Esophagus (tissue), 2 donors: Measurements from ENCODE around the gene EFHC2. TPM values are rescaled to one million over a fixed set of nuclear protein-coding genes. Genes with fewer than 3 reads are reported as not detected.
"Not testable (repeated sequence)": the region's sequence is repeated elsewhere in the genome, so short reads cannot be mapped to it uniquely, and the experiment has no call there.

Source experiments
- H3K27ac ChIP-seq, 2 donors: one replicate each; pipeline ENCODE4 v1.5.1; 2013; ENCODE audit warnings: low read depth in 2 of 2, mild to moderate bottlenecking in 2 of 2, inconsistent platforms in 1 of 2, low read length in 1 of 2, moderate library complexity in 1 of 2
- H3K27me3 ChIP-seq, 2 donors: one replicate each; pipeline ENCODE4 v1.6.1; 2013; ENCODE audit warnings: low read length in 2 of 2, control low read depth in 1 of 2, mild to moderate bottlenecking in 1 of 2; ENCODE audit not compliant: insufficient read depth in 2 of 2, control insufficient read depth in 1 of 2
- H3K36me3 ChIP-seq, 2 donors: one replicate each; pipeline ENCODE4 v1.6.1; 2013; ENCODE audit warnings: low read length in 1 of 2; ENCODE audit not compliant: control insufficient read depth in 2 of 2, insufficient read depth in 2 of 2
- H3K4me1 ChIP-seq, 2 donors: one replicate each; pipeline ENCODE4 v1.6.1; 2013; ENCODE audit warnings: low read length in 1 of 2; ENCODE audit not compliant: control insufficient read depth in 2 of 2, insufficient read depth in 2 of 2
- H3K4me3 ChIP-seq, 2 donors: one replicate each; pipeline ENCODE4 v1.5.1; 2013; ENCODE audit warnings: low read length in 2 of 2, mild to moderate bottlenecking in 2 of 2, low read depth in 1 of 2, moderate library complexity in 1 of 2
- H3K9me3 ChIP-seq, 2 donors: one replicate each; pipeline ENCODE4 v1.6.1; 2013; ENCODE audit warnings: mild to moderate bottlenecking in 2 of 2, low read depth in 1 of 2, low read length in 1 of 2, moderate library complexity in 1 of 2; ENCODE audit not compliant: control insufficient read depth in 2 of 2, insufficient read depth in 1 of 2
- WGBS, 2 donors: extraction: QIAGEN DNeasy Blood & Tissue Kit; methylation state at CpG; one replicate each; pipeline ENCODE4 v1.1.7; 2013; 5-methylcytosine and 5-hydroxymethylcytosine counted together
- polyA plus RNA-seq, 2 donors: library from polyadenylated mRNA; stranded (reverse); fragments of 200-250 nt; gene quantifications; one replicate each; pipeline ENCODE4 v1.2.3, GENCODE V29; 2013
- donor health status: healthy with polysubstance abuse.
- donor health status: Bipolar disorder and iron deficiency.

The EFHC2 gene
- polyA plus RNA-seq, 2 donors: 1.0 to 1.1 TPM

- WGBS, 2 donors: 31 to 39% methylated on average over 2 of the region's 2 CpGs
- Histone ChIP-seq H3K4me1 (no peaks in the 10 kb centered on the region), H3K4me3 (no peak overlapping the region), H3K36me3 (no peaks in the 10 kb centered on the region), H3K27me3 (no peaks in the 10 kb centered on the region), H3K9me3 (no peaks in the 10 kb centered on the region), H3K27ac (no peak overlapping the region)
Observed at GRCh38 chrX:44267116-44267515, 76.4 kb downstream of the EFHC2 start.

GRCh38 chrX:44265559-44265958 is 77.9 kb downstream of the EFHC2 start:
- Histone ChIP-seq H3K4me1 (no peaks in the 10 kb centered on the region), H3K27me3 (no peaks in the 10 kb centered on the region), H3K27ac (no peak overlapping the region), H3K9me3 (no peaks in the 10 kb centered on the region), H3K36me3 (no peaks in the 10 kb centered on the region), H3K4me3 (no peak overlapping the region)
- 79 to 83% methylated on average over 2 of the region's 2 CpGs for WGBS, 2 donors

GRCh38 chrX:44264936-44265335 is 78.5 kb downstream of the EFHC2 start:
- no peak overlapping the region for H3K27ac ChIP-seq
- H3K36me3 ChIP-seq: no peaks in the 10 kb centered on the region
- H3K4me1 ChIP-seq: no peaks in the 10 kb centered on the region
- no peaks in the 10 kb centered on the region for H3K9me3 ChIP-seq
- no peak overlapping the region for H3K4me3 ChIP-seq
- no peaks in the 10 kb centered on the region for H3K27me3 ChIP-seq

- Histone ChIP-seq H3K27me3 (no peaks in the 10 kb centered on the region), H3K4me1 (no peaks in the 10 kb centered on the region), H3K27ac (no peak overlapping the region), H3K4me3 (no peak overlapping the region), H3K36me3 (no peaks in the 10 kb centered on the region), H3K9me3 (no peaks in the 10 kb centered on the region)
- 90 to 92% methylated on average over 5 of the region's 5 CpGs for WGBS, 2 donors
Observed at GRCh38 chrX:44261286-44261685, 82.2 kb downstream of the EFHC2 start.

- H3K4me3 ChIP-seq: no peak overlapping the region
- H3K27me3 ChIP-seq: no peaks in the 10 kb centered on the region
- H3K27ac ChIP-seq: no peak overlapping the region
- H3K4me1 ChIP-seq: no peaks in the 10 kb centered on the region
- H3K9me3 ChIP-seq: no peaks in the 10 kb centered on the region
- H3K36me3 ChIP-seq: no peaks in the 10 kb centered on the region
Observed at GRCh38 chrX:44260609-44261008, 82.9 kb downstream of the EFHC2 start.

- not testable (repeated sequence) for H3K36me3 ChIP-seq, H3K27me3 ChIP-seq, H3K9me3 ChIP-seq, H3K4me3 ChIP-seq, H3K4me1 ChIP-seq, H3K27ac ChIP-seq
- WGBS, 2 donors: 84 to 92% methylated on average over 2 of the region's 2 CpGs
Observed at GRCh38 chrX:44255742-44256141, 87.7 kb downstream of the EFHC2 start.

- no peaks in the 10 kb centered on the region for H3K4me1 ChIP-seq
- H3K9me3 ChIP-seq: no peaks in the 10 kb centered on the region
- peaks cover 0 to 5% of the 10 kb centered on the region in 2 donors for H3K27me3 ChIP-seq
- no peak overlapping the region for H3K4me3 ChIP-seq
- no peak overlapping the region for H3K27ac ChIP-seq
- no peaks in the 10 kb centered on the region for H3K36me3 ChIP-seq
- 44 to 49% methylated on average over 4 of the region's 4 CpGs for WGBS, 2 donors
Observed at GRCh38 chrX:44253575-44253942, 89.9 kb downstream of the EFHC2 start.

GRCh38 chrX:44252688-44253574 is 90.5 kb downstream of the EFHC2 start:
- not testable (repeated sequence) for H3K4me3 ChIP-seq, H3K27me3 ChIP-seq, H3K36me3 ChIP-seq, H3K27ac ChIP-seq, H3K9me3 ChIP-seq, H3K4me1 ChIP-seq
- 36 to 46% methylated on average over 17 of the region's 17 CpGs for WGBS, 2 donors

- Histone ChIP-seq H3K4me3 (no peak overlapping the region), H3K27ac (no peak overlapping the region), H3K36me3 (no peaks in the 10 kb centered on the region), H3K9me3 (no peaks in the 10 kb centered on the region), H3K27me3 (peaks cover 0 to 7% of the 10 kb centered on the region in 2 donors), H3K4me1 (no peaks in the 10 kb centered on the region)
- WGBS, 2 donors: 92 to 93% methylated on average over 4 of the region's 4 CpGs
Observed at GRCh38 chrX:44247468-44247867, 96.0 kb downstream of the EFHC2 start.

- H3K9me3 ChIP-seq: no peaks in the 10 kb centered on the region
- 75 to 76% methylated on average over 2 of the region's 2 CpGs for WGBS, 2 donors
- no peak overlapping the region for H3K4me3 ChIP-seq
- no peaks in the 10 kb centered on the region for H3K36me3 ChIP-seq
- no peaks in the 10 kb centered on the region for H3K4me1 ChIP-seq
- H3K27ac ChIP-seq: no peak overlapping the region
- H3K27me3 ChIP-seq: peaks cover 0 to 4% of the 10 kb centered on the region in 2 donors
Observed at GRCh38 chrX:44246826-44247225, 96.6 kb downstream of the EFHC2 start.
